ENCODE data around the gene DLL3.

DLL3 gene

DNA sequence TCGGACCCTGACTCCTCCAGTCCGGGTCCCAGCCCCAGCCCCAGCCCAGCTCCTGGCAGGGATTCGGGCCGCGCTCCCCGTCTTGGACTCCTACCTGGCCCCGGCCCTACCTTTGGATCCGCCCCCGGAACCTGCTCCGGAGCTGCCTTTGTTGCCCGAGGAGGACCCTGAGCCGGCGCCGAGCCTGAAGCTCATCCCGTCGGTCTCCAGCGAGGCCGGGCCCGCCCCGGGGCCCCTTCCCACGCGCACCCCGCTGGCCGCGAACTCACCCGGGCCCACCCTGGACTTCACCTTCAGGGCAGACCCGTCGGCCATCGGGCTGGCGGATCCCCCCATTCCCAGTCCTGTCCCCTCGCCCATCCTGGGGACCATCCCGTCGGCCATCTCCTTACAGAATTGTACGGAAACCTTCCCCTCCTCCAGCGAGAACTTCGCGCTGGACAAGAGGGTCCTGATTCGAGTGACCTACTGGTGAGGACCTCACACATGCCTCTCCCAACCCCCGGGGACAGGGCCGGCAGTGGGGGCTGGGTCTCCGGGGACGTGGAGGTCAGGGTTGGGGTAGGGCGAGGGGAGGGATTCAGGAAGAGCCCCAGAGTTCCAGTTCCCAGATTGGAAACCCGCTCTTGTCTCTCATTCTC is 16.9 kb downstream of the DLL3 start:
- H3K4me3 ChIP-seq (ENCODE audit: low read depth, low read length) = peak overlapping the region; percentile 82

GRCh38 chr19:39516270-39516669 is 17.5 kb downstream of the DLL3 start:
- H3K4me3 ChIP-seq (ENCODE audit: low read depth, low read length) = peak overlapping the region; percentile 82

GRCh38 chr19:39517432-39517831 is 18.7 kb downstream of the DLL3 start:
- no peak overlapping the region for H3K4me3 ChIP-seq (ENCODE audit: low read depth, low read length)

- no peak overlapping the region for H3K4me3 ChIP-seq (ENCODE audit: low read depth, low read length)
Observed at GRCh38 chr19:39518458-39518857, 19.7 kb downstream of the DLL3 start.

DNA sequence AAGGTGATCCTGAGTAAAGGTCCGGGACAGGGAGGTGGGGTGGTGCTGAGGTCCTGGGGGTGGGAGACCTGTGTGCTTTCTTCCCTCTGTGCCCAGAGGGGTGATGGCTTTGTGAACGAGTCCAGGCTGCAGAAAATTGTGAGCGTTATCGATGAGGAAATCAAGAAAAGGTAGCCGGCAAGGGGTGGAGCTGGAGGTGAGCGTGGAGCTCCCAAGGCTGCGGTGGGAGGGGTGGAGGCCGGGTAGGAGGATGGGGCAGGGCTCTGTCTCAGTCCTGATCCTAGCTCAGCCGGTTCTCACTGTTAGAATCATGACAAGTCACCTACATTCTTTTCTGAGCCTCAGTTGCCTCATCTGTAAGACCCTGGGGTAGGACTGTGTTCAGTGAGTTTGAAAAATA is 20.2 kb downstream of the DLL3 start:
- H3K4me3 ChIP-seq (ENCODE audit: low read depth, low read length) = no peak overlapping the region

DNA sequence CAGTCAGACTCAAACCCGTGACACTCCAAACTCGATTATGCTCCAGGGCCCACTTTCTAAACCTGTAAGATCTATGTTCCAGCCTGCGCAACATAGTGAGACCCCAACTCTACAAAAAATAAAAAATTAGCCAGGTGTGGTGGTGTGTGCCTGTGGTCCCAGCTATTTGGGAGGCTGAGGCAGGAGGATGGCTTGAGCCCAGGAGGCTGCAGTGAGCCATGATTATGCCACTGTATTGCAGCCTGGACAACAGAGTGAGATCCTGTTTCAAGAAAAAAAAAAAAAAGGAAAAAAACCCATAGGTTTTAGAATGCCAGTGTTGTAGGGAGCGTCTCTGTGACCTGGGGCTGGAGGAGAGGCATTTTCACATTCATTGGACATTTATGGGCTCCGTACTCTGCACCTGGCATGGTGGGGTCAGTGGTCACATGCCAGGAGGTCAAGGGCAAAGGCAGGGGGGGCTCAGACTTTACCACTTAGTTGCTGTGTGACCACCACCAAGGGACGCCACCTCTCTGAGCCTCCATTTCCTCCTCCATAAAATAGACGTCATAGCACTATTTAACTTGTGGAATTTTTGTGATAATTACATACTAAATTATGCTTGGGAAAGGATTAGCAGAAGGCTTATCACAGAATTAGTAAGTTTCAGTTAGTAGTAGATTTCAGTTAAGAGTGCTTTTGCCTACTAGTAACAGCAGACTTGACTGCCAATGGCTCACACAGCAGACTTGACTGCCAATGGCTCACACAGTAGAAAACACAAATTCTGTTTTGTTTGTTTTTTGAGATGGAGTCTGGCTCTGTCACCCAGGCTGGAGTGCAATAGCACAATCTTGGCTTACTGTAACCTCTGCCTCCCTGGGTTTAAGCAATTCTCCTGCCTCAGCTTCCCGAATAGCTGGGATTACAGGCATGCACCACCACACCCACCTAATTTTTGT is 22.1 kb downstream of the DLL3 start:
- no peak overlapping the region for H3K4me3 ChIP-seq (ENCODE audit: low read depth, low read length)

- H3K4me3 ChIP-seq (ENCODE audit: low read depth, low read length) = no peak overlapping the region
Observed at GRCh38 chr19:39524495-39524894, 25.7 kb downstream of the DLL3 start.

DNA sequence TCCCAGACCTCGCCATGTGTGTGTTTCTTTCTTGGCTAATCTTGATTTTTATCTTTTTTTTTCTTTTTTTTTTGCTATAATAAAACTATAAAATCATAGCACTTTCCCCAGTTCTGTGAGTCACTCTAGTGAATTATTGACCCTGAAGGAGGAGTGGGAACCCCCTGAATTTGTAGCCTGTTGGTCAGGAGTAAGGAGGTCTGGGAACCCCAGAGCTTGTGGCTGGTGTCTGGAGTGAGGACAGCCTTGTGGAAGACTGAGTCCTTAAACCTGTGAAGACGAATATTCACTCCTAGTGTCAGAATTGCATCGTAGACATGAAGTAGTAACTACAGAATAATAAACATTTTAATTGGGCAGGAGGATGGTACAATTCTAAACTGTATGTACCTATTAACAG is 26.5 kb downstream of the DLL3 start:
- no peak overlapping the region for H3K4me3 ChIP-seq (ENCODE audit: low read depth, low read length)

GRCh38 chr19:39531834-39532232 is 33.1 kb downstream of the DLL3 start:
- peak overlapping the region; percentile 90 for H3K4me3 ChIP-seq (ENCODE audit: low read depth, low read length)

- peak within 1 kb of the TSS; percentile 90 for H3K4me3 ChIP-seq (ENCODE audit: low read depth, low read length)
Observed at GRCh38 chr19:39532233-39533002, 33.7 kb downstream of the DLL3 start, which contains the start of gene EID2B. Gene EID2B (minus strand): TSS chr19:39532852. CDS start chr19:39532802, 50 bp downstream.

DNA sequence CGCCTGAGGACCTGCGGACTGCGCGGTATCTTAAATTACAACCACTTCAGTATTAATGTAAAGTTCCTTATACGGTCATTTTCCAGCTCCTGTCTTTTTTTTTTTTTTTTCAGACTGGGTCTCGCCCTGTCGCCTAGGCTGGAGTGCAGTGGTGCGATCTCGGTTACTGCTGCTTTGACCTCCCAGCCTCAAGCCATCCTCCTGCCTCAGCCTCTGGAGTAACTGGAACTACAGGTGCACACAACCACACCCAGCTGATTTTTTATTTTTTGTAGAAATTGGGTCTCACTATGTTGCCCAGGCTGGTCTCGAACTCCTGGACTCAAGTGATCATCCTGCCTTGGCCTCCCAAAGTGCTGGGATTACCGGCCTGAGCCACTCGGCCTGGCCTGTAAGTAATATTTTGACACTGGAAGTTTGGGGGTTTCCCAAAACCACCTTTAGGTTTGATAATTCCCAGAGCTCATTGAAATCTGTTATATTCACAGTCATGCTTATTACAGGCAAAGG is 34.3 kb downstream of the DLL3 start:
- H3K4me3 ChIP-seq (ENCODE audit: low read depth, low read length) = no peak overlapping the region

DNA sequence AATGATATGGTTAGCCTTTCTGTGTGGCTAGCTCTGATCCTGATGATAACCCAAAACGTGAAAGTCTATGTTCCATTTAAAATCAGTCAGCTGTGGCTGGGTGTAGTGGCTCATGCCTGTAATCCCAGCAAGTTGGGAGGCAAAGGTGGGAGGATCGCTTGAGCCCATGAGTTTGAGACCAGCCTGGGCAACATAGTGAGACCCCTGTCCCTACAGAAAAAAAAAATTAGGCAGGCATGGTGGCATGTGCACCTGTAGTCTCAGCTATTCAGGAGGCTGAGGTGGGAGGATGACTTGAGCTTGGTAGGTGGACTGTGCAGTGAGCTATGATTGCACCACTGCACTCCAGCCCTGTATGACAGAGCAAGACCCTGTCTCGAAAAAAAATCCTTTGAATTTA is 35.0 kb downstream of the DLL3 start:
- H3K4me3 ChIP-seq (ENCODE audit: low read depth, low read length) = no peak overlapping the region

DNA sequence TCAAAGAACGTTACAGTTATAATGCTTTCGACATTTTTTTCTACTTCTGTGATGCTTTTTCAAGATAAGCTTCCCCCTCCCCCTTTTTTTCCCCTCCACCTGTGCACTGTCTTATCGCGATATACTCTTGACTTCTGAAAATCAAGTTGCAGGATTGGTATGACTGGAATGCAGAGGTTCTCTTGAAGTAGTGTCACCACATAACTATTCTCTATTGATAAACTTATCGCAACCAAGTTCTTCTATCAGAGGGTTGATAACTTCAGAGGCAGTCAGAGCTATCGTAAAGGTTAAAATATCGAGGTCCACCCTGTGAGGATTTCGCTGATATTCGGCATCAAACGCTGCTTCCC is 40.4 kb downstream of the DLL3 start:
- peak overlapping the region; percentile 87 for H3K4me3 ChIP-seq (ENCODE audit: low read depth, low read length)

DNA sequence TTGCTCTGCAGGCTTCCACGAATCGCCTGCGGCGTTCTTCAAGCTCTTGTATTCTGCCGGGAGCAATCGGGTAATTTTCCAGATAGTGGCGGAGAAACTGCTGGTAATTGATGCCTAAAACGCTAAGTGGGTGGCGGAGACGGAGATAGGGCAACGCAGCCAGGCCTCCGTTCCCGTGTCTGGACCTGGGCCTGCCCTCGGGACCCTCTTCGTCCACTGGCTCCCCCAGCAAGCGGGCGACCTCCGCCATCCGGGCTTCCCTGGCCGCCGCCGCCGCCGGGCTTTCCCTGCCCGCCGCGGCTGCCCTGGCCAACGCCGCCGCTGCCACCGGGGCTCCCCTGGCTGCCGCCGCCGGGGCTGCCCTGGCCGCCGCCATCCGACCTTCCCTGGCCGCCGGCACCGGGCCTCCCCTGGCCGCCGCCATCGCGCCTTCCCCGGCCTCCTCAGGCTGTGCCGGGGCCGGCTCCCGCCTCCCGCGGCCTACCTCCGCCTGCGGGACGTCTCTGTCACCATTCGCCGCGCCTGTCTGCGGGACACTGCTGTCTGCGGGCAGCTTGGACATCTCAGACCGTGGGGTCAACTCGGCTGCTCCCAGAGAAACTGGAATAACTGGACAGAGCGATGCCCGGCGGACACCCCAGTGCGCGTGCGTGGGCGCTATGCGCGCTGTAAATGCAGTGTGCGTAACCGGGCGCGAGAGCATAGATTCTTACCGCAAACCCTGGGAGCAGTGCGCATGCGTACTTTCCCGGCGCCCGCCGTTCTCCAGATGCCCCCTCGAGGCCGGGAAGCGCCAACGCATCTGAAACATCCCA is 41.0 kb downstream of the DLL3 start, which contains the start of gene EID2:
Gene EID2, minus strand, starts transcription at position 644 of the 815 bp plus-strand sequence. Its CDS starts 82 bp downstream, at position 562.
- H3K4me3 ChIP-seq (ENCODE audit: low read depth, low read length) = peak within 1 kb of the TSS; percentile 87

DNA sequence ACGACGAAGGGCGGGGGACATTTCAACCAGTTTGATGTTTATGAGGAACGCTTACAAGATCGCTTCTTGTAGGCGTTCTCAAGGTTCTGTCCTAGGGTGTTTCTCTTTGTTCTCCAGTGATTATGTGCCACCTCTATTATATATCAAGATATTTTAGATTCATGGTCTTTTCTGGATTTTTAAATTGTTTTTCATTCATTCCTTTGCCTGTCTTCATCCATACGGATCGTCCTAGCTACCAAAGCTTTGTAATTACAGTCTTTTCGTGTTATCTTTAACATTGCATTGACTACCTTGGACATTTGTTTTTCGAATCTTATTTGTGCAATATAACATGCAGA is 41.6 kb downstream of the DLL3 start:
- no peak overlapping the region for H3K4me3 ChIP-seq (ENCODE audit: low read depth, low read length)

DNA sequence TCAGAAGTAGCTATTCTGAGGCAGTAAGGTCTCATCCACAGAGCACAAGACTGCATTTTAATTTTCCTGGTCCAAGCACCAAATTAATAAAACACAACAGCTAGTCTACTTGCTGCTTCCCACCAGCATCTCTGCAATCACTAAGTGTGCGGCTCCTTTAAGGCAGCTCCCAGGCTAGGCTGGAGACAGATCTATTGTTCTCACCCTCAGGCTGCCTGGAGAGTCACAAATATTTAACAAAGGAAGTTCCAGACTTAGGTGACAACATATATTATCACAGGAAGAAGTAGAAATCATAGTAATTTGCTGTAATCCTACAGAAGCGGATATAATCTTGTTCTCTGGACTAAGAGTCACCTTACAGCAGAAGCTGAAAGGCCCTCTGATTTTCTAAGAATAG is 43.5 kb downstream of the DLL3 start:
- no peak overlapping the region for H3K4me3 ChIP-seq (ENCODE audit: low read depth, low read length)

GRCh38 chr19:39543477-39543857 is 44.7 kb downstream of the DLL3 start:
- no peak overlapping the region for H3K4me3 ChIP-seq (ENCODE audit: low read depth, low read length)

- no peak overlapping the region for H3K4me3 ChIP-seq (ENCODE audit: low read depth, low read length)
Observed at GRCh38 chr19:39544226-39544903, 45.6 kb downstream of the DLL3 start.

GRCh38 chr19:39544911-39545310 is 46.2 kb downstream of the DLL3 start:
- no peak overlapping the region for H3K4me3 ChIP-seq (ENCODE audit: low read depth, low read length)

DNA sequence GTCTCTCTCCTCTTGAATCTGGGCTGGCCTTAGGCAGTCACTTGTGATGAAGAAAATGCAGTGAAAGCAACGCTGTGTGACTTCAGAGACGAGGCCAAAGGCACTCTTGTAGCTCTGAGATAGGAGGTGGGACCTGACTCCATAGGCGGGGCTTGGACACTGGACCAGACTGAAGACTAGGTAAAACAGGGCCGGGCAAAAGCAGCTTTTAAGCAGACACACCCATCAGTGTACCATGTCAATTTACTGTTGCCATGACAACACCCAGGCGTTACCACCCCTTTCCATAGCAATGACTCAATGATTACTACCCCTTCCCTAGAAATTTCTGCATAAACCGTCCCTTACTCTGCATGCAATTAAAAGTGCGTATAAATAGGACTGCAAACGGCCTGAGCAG is 47.9 kb downstream of the DLL3 start:
- H3K4me3 ChIP-seq (ENCODE audit: low read depth, low read length) = no peak overlapping the region

Data from iPS-11a (cell line).